ENCODE results near the gene FSTL5. TPM values are rescaled to one million over a fixed set of nuclear protein-coding genes. Genes with fewer than 3 reads are reported as not detected.

FSTL5 gene
- total RNA-seq, 2 donors from 2014 or later: 0.13 TPM; not detected in 1

GRCh38 chr4:161604516-161605300 lies 559.1 kb downstream of the FSTL5 start:
- TF ChIP-seq CTCF (IDR thresholded peaks at IDR 0.05): no peak
- H3K9ac ChIP-seq (ENCODE audit: low read depth in 2 of 2, low read length in 2 of 2): no peak overlapping the region
- no peak overlapping the region for H3K4me3 ChIP-seq
- H3K27ac ChIP-seq: no peak overlapping the region
- H3K27me3 ChIP-seq: no peaks in the 10 kb centered on the region
- intact Hi-C loops (cut with DNase I): no loop called here
- no peaks in the 10 kb centered on the region for H3K9me3 ChIP-seq
- no peaks in the 10 kb centered on the region for H3K4me1 ChIP-seq
- H3K36me3 ChIP-seq: no peaks in the 10 kb centered on the region
- DNase-seq: no peak

- Histone ChIP-seq H3K4me3 (no peak overlapping the region), H3K36me3 (no peaks in the 10 kb centered on the region), H3K9ac (ENCODE audit: low read depth in 2 of 2, low read length in 2 of 2) (no peak overlapping the region), H3K27ac (no peak overlapping the region), H3K4me1 (no peaks in the 10 kb centered on the region), H3K9me3 (no peaks in the 10 kb centered on the region), H3K27me3 (no peaks in the 10 kb centered on the region)
- intact Hi-C loops (cut with DNase I): no loop called here
- no peak for TF ChIP-seq CTCF (IDR thresholded peaks at IDR 0.05)
- DNase-seq: no peak
Observed at GRCh38 chr4:161601011-161601410, 562.8 kb downstream of the FSTL5 start.

GRCh38 chr4:161595230-161595771 lies 568.5 kb downstream of the FSTL5 start:
- no peak for TF ChIP-seq CTCF (IDR thresholded peaks at IDR 0.05)
- no peak for DNase-seq
- intact Hi-C loops (cut with DNase I): no loop called here
- H3K36me3 ChIP-seq: no peaks in the 10 kb centered on the region
- H3K9me3 ChIP-seq: no peaks in the 10 kb centered on the region
- no peaks in the 10 kb centered on the region for H3K4me1 ChIP-seq
- no peak overlapping the region for H3K27ac ChIP-seq
- no peak overlapping the region for H3K4me3 ChIP-seq
- H3K9ac ChIP-seq (ENCODE audit: low read depth in 2 of 2, low read length in 2 of 2): no peak overlapping the region
- no peaks in the 10 kb centered on the region for H3K27me3 ChIP-seq

- H3K9ac ChIP-seq (ENCODE audit: low read depth in 2 of 2, low read length in 2 of 2): no peak overlapping the region
- no peaks in the 10 kb centered on the region for H3K4me1 ChIP-seq
- no peak overlapping the region for H3K4me3 ChIP-seq
- intact Hi-C loops (cut with DNase I): no loop called here
- DNase-seq: no peak
- no peak overlapping the region for H3K27ac ChIP-seq
- no peak for TF ChIP-seq CTCF (IDR thresholded peaks at IDR 0.05)
- no peaks in the 10 kb centered on the region for H3K27me3 ChIP-seq
- H3K36me3 ChIP-seq: no peaks in the 10 kb centered on the region
- H3K9me3 ChIP-seq: no peaks in the 10 kb centered on the region
Observed at GRCh38 chr4:161585011-161585410, 578.8 kb downstream of the FSTL5 start.

GRCh38 chr4:161583549-161583948 lies 580.3 kb downstream of the FSTL5 start:
- no peaks in the 10 kb centered on the region for H3K36me3 ChIP-seq
- no peak overlapping the region for H3K4me3 ChIP-seq
- no peak overlapping the region for H3K27ac ChIP-seq
- H3K9me3 ChIP-seq: no peaks in the 10 kb centered on the region
- no peak for DNase-seq
- H3K4me1 ChIP-seq: no peaks in the 10 kb centered on the region
- H3K9ac ChIP-seq (ENCODE audit: low read depth in 2 of 2, low read length in 2 of 2): no peak overlapping the region
- no peaks in the 10 kb centered on the region for H3K27me3 ChIP-seq
- intact Hi-C loops (cut with DNase I): no loop called here
- no peak for TF ChIP-seq CTCF (IDR thresholded peaks at IDR 0.05)
